ENCODE results near the gene FHOD3.
A peak's percentile ranks its signal among the peaks of the same experiment; 100 is the strongest.
"Not testable (repeated sequence)": the region's sequence is repeated elsewhere in the genome, so short reads cannot be mapped to it uniquely, and the experiment has no call there.

Gene FHOD3

DNA sequence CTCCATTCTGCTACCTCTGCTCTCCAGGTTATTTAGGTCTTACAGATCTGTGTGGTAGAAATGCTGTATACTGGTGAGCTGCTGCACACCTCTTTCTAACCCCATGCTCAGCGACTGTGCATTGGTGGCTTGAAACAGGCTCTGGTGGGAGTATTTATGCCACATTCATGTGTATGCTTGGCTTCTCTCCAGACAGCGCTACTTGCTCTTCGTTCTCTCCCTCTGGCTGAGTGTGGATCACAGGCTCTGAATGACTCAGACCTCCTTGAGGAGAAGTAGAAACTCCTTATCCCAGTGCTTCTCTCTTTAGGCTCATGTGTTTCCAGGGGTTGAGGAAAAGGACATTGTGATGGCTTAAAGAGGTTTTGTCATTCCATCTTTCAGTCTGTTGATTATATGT is 54.9 kb downstream of the FHOD3 start:
- DNase-seq: peak; percentile 77

DNA sequence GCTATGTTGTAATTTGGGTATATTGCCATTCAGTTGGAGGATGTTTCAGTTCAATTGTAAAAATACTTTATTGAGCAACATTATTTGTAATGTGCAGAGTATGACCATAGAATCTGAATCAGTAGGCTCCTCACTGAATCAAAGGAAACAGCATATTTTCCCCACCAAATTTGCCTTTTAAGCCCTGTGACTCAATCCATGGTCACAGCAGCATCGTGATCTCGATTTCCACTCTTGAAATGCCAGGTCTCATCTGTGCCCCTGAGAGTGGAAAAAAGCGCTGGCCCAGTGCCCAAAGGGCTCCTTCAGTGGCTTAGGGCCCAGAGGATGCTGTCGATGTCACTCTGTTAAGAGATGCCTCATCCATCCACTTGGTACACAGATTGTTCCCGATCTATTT is 57.5 kb downstream of the FHOD3 start:
- DNase-seq: no peak

DNA sequence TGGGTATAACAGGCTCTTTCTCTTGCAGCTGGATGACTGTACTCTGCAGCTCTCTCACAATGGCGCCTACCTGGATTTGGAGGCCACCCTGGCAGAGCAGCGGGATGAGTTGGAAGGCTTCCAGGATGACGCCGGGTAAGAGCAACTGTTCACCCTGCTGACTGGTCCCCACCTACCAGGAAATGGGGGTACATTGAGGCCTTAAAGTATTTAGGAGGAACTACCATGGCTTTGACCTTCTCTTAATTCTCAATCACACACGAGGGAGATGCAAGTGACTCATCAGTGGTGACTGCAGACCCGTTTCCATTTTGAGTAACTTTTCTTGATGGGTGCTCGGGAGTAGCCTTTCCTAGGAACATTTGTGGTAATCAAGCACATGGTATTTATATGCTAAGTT is 58.0 kb downstream of the FHOD3 start:
- no peak for DNase-seq

DNA sequence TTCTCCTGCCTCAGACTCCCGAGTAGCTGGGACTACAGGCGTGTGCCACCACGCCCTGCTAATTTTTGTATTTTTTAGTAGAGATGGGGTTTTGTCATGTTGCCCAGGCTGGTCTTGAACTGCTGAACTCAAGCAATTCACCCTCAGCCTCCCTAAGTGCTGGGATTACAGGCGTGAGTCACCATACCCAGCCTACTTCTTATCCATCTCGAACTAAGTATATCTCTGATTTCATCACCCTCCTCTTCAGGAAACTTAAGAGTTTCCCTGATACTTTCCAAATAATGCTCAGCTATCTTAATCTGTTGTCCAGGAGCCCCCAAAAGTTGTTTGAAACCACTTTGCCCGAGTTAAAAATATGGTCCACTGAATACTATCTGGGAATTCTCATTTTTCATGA is 59.2 kb downstream of the FHOD3 start:
- not testable (repeated sequence) for DNase-seq

DNA sequence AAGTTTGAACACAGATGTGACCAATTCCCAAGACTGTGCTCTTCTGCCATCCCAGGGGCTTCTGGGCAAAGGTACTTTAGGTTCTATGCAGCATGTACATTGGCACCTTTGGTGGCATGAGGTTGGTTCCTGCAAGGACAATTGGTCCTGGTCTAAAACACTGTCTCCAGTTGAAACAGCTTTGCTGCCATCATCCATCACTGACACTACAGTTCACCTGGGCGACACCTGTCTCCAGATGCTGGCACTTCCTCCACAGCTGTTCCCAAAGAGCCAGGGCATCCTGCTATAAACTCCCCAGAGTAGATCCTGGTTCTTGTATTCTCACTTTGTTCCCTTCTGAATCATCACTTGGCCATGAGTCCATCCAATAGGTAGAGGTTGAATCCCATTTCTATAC is 60.6 kb downstream of the FHOD3 start:
- DNase-seq: no peak

DNA sequence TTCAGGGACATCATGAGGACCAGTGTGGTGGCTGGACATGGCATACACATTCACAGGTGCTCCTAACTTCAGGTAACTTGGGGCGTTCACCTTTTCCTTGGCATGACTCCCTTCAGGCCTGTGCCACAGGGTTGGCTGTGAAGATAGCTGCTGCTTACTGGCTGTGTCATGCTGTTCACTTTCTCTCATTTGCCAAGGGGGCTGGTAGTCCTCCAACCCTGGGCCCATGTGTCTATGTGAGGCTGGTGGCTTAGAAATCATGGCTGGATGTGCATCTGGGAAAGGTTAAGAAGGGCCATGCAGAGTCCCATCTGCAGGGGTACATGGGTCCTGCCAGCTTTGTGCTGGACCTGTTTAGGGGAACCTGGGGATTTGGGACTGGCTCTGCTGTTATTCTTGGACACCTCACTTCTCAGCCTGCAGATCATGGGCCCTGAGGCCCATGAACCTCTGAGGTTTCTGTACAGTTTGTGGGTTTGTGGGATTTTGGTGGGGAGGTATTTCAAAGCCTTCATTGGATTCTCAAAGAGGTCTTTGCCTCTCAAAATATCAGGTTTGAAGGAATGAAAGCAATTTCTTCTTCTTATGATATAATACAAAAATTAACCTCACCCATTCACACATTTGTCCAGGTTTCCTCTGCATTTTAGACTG is 62.9 kb downstream of the FHOD3 start:
- DNase-seq: no peak

DNA sequence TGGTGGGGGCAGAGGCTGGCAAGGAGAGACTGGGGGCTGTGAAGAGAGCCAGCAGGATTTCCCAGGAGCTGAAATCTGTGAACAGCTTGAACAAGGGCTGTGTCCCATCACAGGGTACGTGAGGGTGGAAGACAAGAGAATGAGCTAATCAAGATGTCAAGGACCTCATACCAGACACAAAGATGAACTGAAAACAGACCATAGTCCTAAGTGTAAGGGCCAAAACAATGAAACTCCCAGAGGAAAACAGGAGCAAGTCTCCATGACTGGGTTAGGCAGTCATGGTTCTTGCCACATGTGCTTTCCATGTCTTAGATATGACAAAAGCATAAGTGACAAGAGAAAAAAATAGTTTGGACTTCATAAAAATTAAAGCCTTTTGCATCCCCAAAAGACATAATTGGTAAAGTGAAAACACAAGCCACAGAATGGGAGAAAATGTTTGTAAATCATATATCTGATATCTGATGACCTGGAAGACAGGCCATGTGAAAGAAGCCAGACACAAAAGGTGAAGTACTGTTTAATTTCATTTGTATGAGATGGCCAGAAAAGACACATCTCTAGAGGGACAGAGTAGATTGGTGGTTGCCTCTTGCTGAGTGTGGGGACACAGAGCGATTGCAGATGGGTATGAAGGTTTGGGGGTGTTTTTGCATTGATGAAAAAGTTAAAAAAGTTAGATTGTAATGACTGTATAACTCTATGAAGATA is 67.6 kb downstream of the FHOD3 start:
- no peak for DNase-seq

DNA sequence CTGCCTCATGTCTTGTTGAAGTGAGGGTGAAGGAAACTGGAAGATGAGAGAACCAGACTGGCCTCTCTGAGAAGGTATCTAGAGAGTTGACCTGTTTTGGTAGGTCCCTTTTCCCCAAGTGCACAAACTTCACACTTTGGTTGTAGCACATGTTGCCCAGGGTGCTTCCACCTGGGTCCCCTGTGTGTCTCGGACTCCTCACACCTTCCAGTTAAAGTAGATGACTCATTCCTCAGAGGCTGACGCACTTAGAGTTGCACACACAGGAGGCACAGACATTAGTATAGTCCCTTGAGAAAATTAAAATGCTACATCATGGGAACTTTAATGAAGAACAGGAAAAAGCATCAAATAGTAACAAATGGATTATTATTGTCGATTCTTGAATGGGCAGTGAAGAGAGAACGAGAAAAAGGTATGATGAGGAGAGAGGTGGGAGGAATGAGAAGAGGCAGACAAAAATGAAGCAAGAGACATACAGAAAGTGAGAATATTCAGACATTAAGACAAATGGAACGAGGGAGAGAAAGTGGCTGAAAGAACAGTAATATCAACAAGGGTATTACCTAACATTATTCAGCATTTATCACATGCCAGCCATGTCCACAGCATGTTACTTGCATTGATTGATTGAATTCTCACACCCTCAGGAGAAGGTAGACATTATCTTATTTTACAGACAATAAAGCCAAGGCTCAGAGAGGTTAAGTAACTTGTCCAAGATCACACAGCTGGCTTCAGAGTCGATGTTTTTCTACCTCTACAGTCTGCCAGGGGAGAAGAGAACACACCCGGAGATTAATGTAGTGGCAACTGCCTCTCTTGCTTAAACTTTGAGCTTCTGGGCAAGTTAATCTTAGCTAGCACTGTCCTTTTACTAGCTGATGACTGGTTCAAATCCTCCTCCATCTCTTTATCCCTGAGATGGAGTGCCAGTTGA is 68.6 kb downstream of the FHOD3 start:
- no peak for DNase-seq

DNA sequence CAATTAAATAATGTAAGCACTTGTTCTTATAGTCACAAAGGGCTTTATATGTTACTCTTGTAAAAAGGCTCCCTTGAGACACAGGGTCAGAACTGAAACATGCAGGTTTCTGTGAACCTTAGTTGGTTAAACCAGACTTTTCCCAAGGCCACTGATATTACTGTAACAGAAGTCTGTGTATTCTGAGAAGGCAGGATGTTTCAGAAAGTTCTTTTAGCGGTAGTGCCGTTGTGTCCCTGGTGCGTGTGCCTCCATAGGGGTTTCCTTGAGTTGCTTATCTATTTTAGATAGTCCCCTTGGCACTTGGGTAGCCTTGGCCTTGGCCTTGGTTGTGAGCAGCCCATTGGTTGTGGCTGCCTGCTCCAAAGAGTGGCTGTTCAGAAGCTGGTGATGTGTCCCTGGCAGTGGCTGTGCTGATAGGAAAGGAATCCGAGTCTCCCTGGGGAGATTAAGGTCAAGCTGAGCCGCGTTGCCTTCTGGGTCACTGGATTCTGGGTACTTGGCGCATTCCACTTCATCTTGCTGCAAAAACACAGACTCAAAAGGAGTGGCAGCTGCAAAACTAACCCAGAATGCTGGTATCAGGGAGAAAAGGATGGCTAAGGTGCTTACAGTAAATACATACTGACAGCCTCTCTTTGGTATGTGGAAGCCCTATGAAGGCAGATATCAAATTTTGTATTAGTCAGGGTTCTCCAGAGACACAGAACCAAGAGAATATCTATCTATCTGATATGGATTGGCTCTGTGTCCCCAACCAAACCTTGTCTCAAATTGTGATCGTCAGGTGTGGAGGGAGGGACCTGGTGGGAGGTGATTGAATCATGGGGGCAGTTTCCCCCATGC is 69.7 kb downstream of the FHOD3 start:
- DNase-seq: no peak

DNA sequence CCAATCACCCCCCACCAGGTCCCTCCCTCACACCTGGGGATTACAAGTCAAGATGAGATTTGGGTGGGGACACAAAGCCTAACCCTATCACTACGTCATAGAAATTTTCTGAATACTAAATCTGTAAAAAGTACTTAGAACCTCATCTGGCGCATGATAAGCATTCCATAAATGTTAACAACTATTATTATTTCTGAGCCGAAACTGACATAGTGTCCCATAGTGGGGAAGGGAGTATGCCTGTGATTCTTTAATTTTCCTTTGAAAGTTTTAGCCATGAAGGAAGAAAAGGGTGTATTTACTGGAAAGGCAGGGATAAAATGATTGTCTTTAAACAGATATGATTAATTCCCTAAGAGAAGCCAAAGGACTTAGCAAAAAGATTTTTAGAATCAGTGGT is 71.4 kb downstream of the FHOD3 start:
- DNase-seq: no peak

DNA sequence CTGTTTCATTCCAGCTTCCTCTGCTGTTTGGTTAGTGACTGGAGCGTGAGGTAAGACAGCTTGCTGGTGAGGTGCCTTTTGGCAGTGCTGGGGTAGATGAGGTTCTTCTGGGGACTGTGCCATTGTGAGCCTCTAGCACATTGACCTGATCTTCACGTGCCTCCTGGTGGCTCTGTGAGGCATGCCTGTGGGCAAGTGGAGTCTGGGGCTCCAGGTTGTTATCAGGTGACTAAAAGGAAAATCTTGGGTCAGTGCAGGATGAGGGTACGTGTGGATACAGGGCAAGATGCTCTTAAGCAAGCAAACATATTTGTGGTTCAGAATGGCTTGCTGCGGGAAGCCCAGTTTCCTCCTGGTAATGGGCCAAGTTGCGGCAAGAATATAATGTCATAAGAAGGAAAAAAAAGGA is 75.4 kb downstream of the FHOD3 start:
- DNase-seq: no peak

DNA sequence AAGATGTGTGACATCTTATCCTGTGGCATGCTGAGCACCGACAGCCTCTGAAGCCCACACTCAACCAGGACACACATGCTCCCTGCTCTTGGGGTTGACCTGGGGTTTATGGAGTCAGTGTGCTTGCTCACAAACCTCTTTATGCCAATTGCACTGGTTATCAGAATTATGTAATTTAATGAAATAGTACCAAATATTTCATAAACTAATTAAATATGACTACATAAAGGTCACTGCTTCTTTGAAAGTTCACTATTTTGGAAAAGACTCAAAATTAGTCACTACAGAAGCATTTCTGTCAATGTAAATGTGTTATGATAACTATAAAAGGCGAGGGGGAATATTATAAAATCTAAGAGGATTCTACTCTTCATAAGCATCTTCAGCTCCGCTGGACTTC is 76.7 kb downstream of the FHOD3 start:
- DNase-seq: no peak

DNA sequence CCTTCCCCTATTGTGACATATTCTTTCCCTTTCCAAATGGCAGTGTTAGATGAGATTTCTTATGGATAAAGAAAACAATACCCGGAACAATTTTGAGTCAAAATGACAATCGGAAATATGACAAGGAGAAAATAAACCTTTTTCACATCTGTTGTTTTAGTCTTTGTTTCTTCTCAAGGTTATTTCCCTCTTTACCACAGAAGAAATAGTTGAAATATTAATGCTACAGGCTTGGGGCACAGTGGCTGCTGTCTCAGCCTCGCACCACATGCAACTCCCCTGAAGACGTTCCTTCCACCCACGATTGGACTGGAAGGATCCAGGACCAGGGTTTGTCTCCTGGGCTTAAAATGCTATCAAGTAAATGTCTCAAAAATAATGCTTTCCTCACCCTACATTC is 77.6 kb downstream of the FHOD3 start:
- DNase-seq: no peak

DNA sequence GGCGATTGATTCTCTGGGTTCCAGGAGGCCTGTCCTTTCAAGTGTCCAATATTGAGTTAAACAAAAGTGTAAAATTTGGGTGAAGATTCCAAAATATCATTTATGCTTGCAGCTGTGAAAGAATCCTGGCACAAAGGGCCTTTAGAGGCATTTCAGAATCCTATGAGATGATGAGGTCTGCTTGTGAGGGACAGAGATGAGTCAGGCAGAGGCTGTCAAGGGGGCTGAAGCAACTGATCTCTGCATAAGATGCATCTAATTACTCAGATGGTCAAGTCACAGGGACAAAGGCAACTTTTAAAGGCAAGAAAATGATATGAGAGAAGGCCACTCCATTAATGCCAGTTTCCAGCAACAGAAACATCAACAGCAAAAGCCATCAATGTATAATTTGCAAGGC is 78.8 kb downstream of the FHOD3 start:
- no peak for DNase-seq

DNA sequence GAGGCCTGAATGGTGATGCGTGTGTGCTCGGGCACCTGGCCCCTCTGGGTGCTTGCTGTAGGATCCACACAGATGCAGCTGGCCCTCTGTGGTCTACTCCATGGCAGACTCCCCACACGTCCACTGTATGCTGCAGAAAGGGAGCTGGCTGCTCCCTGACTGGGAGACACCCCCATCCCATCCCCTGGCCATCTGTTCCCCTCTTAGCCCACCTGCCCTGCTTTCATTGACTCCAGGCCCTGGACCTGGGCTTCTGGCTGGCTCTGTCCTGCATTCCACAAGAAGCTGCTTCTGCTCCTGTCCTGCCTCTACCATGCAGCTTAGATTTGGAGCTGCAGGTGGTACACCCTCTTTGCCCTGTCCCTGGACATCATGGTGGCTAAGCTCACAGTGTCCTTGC is 80.1 kb downstream of the FHOD3 start:
- no peak for DNase-seq

DNA sequence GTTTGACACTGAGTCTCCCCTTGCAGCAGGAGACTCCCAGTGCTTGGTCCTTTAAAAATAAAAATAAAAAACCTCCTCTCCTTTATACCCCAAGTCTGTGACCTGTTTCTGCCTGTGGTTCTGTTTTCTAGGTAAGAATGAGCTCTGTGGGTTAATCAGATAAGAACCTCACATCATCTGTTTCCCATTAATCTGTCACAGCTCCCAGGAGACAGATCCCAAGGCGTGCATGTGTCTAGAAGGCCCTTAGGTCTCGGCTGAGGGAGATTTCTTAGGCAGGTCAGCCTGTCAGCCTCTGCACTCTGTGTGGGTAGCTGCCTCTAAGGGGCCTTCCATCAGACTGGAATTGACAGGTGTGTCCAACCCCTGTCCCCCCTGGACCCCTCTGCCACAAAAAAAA is 80.7 kb downstream of the FHOD3 start:
- no peak for DNase-seq

DNA sequence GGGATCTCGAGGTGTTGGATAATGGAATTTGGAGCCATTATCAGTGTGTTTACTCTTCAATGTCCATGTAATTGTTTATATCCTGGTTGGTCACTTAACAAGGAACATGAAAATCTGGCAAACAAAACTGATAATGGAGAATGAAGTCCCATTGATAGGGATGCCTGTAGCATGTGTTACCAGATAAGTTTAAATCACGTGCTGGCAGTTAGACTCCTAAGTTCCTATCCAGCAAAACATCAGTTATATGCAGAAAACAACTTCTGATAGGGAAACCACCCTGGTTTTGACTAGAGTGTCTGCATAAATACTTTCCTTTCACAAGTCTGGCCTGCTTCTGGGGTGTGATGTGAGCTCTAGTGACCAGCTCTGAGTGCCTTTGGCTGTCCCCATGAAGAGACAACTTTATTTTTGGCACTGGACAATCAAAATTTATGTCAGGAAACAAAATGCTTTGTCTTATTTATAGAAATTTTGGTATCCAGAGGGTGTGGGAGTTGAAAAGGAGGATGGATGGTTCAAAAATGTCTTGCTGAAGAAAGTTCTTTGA is 82.0 kb downstream of the FHOD3 start:
- no peak for DNase-seq

DNA sequence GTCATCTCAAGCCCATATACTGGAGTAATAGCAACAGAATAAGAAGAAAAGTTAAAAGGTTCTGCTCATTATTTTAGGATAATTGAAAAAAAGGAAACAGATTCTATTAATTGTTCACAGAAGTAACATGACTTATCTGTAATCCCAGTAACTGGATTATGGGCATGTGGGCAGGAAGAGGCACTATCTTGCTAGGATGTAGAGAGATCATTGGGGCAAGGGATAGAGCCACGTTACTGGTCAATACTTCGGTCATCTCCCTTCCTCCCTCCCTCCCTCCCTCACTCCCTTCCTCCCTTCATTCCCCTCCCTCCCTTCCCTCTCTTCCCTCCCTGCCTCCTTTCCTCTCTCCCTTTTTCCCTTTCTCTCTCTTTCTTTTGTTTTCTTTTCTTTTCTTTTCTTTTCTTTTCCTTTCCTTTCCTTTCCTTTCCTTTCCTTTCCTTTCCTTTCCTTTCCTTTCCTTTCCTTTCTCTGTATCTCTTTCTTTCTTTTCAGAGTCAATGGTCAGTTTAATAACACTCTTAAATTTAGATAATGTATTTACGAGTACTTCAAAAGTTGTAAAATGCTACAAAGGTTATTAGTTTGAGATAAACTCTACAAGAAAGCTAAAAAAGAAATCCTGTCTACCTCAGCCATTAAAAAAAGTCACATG is 82.8 kb downstream of the FHOD3 start:
- DNase-seq: no peak

DNA sequence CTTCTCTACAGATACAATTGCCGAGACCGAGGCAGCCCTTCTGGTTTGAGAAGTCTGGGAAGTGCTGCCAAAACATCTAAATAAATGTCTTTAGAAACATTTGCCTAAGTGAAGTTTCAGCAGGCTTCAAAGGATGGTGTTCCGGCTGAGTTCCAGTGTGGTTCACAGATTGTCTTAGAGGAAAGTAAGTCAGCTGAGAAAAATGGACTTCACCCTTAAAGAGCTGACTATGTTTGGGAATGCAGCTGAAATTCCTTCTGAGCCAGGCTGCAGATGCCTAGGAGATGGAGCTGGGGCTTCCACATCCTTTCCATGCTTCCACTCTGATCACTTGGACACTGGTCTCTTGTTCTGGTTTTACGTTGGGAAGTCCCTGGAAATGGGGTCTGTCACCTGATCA is 83.6 kb downstream of the FHOD3 start:
- DNase-seq: no peak

DNA sequence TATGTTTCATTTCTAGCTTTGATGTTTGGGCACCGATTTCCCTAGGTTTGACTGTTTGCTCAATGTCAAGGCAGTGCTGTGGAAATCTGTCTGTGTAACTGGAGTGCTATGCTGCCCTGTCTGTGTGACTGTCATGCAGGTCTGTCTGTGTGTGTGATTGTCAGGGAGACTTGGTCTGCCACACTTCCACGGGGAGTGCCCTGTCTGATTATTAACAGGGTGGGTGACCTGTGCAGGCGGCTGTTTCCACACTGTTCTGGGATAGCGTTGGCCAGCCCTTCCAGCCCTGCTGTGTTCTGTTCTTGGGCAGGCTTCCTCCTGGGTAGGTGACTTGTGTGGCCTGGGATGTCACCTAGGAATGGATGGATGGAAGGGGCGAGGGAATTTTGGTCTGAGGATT is 85.3 kb downstream of the FHOD3 start:
- DNase-seq: no peak

DNA sequence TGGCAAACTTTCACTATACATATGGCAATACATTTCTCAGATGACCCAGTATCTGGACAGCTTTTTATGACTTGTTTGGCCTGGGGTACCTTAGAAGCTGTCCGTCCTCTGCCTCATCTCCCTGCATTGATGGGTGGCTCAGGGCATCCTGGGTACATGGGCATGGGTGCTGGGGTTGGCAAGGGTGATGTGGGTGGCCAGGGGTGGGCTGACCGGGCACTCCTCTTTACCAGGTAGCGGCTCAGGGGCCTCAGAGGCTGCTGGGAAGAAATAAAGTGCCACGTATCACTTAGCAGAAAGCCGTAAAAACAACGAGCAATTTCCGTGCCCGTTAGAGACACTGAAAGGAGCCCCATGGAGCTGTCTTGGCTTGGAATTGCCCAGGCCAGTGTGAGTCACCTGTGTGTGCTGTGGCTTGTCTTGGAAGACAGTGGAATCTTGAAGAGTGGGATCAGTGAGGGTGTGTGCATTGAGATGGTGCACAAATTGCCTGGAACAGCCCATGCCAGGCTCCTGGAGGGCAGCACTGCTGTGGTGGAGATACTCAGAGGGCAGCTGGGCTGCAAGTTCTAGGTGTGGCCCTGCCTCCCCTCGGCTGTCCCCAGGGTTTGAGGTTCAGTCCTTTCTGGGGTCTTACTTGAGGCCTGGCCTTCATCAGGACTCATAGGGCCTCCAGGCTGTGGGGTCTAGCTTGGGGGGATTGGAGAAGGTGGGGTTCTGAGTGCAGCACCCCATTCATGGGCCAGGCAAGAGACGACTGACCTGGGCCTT is 88.8 kb downstream of the FHOD3 start:
- no peak for DNase-seq

Measured in DMS79 treated with DMSO at 0.1 percent for 48 hours (cell line).